Stimulated activated CD4-positive, alpha-beta T cell treated with anti-CD3 and anti-CD28 coated beads, Interleukin-12 subunit alpha, Interleukin-12 subunit beta, amount 100 ng/mL, for 24 hours (primary cell): Measurements from ENCODE around the gene SH2D7.

Experiments used
- DNase-seq, 2 experiments: peaks; one replicate each; pipeline ENCODE4 v3.0.0-alpha.2; 2020; ENCODE audit warnings: low read depth in 2 of 2

SH2D7 gene

DNA sequence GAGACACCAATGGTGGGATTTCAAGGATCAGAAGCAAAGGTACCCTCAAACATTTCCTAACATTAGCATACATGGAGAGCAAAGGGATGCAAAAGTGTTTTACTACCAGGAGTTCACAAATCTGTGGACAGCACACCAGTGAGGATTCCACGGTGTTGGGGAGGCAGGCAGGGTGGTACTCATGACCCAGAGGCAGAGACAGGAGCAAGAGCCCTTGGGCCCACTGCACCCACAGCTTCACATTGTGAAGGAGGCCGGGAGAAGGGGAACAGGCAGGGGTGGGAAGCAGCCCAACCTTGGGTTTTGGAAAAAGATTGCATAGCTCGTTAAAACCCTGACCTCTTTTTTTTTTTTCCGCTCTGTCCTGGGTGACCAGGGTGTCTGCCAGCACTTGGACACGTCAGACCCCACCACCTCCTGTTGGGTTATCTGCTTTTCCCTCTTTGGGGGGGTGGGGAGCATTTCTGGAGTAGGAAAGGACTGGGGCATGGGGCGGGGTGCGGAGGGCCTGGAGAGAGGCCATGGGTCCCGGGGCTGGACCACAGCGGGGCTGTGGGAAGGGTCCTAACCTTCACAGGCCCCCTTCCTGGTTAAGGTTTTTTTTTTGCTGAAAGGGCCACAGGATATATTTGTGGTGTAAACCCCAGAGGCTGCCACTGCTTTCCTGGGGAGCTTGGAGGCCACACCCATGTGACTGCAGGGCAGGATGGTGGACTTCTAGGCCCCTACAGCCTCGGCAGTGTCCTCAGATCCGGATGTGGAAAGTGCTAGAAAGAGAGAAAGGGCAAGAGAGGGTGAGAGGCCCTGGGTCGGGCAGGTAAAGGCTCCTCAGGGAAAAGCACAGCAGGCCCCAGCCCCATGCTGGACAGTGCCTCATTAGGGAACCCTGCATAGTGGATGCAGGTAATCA is 12.5 kb downstream of the SH2D7 start:
- DNase-seq: no peak

DNA sequence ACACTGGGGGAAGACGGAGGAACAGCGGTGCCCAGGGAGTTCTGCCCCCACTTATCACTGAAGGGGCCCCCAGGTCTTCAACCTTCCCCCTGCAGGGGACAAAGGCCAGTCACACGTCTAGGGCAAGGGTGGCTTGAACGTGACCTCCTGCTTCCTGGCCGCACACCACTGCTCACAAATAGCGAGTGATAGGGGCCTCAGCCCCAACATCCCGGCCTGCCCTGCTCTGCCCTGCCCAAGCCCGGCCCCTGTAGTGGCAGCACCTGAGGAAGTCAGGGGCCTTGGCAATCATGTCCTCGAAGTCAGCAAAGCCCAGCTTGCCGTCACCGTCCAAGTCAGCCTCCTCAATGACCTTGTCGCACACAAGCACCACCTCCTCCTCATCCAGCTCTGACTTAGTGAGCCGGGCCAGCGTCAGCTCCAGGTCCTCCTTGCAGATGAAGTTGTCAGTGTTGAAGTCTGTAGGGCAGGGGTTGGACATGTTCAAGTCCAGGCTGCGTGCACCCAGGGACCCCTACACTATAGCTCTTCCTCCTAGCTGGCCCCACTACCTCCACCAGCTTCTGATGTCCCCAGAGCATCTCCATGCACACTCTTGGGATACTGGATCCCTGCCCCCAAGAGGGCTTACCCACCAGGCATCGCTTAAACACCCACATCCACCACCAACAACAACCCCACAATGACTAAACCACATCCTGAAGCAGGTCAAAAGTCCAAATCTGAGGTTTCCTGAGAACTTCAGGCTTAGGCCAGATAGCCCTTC is 13.3 kb downstream of the SH2D7 start:
- no peak for DNase-seq

- DNase-seq: no peak
These were observed 15.1 kb downstream of the SH2D7 start for GRCh38 chr15:78107471-78107870.

DNA sequence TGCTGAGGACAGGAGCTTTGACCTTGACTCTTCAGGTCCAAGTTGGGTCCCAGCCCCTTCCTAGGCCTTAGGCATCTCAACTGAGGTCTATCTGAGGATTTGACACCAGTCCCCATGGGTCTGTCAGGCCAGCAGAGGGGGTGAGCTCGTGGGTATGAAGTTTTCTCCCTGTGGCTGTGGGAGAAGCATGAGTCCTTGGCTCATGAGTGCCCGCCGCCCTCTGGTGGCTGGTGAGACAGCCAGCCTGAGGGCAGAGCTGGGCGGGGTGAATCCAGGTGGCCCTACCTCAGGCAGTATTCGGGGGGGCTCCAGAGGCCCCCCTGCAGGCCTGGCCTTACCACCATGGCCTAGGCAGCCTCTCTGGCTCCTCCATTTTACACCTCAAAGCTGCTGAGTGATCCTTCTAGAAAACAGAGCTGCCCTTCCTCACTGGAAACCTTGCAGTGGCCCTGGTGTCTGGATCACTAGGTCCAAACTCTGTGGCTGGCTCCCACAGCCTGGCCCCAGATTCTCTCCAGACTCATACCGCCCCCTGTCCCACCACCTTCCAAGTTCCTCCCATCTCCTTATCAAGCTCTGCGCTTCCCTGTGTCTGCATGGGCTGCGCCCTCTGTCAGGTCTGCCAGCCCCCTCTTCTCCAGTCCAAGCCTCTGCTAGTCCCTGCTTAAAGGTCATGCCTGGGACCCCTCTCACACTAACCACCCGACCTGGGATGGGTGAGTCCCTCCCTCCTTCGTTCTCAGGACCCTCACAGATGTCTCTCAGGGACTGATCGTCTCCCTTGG is 16.1 kb downstream of the SH2D7 start:
- DNase-seq: peak; percentile 64 to 76

DNA sequence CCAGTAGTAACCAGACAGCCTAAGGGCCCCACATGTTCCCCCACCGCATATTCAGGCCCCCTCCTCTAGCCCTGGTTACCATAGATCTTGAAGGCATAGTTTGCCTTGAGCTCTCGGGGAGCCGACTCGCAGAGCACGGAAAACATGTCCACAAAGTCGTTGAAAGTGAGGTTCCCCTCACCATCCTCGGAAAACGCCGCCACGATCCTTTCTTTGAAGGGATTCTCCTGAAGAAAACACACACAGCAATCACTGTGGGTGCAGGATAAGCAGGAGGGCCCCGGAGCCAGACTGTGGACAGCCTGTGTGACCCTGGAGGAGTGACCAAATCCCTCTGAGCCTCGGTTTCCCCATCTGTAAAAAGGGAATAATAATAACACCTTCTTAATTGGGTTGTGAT is 16.8 kb downstream of the SH2D7 start:
- DNase-seq: no peak

- no peak for DNase-seq
These were observed 17.7 kb downstream of the SH2D7 start for GRCh38 chr15:78110096-78110495.

- DNase-seq: no peak
These were observed 18.6 kb downstream of the SH2D7 start for GRCh38 chr15:78110916-78111475.

GRCh38 chr15:78111788-78112187 is 19.4 kb downstream of the SH2D7 start:
- DNase-seq: no peak

- no peak for DNase-seq
These were observed 20.2 kb downstream of the SH2D7 start for GRCh38 chr15:78112551-78112950.

- no peak for DNase-seq
These were observed 28.2 kb downstream of the SH2D7 start for GRCh38 chr15:78120523-78120922.

GRCh38 chr15:78125267-78125666 is 32.9 kb downstream of the SH2D7 start:
- DNase-seq: no peak

DNA sequence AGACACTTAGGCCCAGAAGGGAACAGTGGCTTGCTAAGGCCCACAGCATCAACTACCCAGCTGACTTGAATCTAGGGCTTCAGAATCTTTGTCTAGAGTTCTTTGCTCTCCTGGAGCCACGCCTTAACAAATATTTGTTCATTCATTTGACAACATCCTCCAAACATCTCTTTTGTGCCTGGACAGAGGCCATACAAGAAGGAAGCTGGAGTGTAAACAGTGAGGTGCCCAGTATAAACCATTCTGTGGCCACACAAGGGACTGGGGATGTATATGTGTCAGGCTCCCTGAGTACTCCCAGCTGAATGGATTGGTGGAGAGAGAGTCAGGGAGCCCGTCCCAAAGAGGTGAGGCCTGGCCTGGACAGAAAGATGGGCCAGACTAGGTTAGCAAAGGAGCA is 35.5 kb downstream of the SH2D7 start:
- DNase-seq: no peak

DNA sequence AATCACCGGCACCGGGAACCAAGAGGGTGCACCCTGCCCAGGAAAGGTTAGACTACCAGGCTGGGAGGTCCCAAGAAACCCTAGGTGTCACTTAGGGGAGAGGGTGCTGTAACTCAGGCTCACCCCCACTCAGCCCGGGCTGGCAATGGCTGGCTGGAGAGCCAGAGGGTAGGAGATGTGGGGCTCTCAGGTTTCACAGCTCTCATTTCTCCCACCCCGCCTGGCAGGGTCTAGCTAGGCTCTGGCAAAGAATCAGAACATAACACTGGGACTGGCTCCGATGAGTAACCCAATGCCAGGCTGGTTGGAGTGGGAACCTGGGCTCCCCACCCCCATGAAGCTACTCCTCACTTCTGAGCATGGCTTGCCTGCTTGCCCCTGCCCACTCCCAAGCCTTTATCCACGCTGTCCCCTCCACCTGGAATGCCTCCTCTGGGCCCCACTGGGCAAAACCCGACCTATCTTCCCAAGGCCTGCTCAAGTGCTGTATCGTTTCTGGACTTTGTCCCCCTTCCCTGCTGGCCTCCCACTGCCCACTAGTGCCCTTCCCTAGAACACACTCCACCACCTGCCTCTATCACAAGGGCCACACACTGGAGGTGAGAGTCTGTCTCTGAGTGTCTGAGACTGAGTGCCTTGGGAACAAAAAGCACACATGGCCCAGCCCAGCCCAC is 36.9 kb downstream of the SH2D7 start:
- DNase-seq: no peak

DNA sequence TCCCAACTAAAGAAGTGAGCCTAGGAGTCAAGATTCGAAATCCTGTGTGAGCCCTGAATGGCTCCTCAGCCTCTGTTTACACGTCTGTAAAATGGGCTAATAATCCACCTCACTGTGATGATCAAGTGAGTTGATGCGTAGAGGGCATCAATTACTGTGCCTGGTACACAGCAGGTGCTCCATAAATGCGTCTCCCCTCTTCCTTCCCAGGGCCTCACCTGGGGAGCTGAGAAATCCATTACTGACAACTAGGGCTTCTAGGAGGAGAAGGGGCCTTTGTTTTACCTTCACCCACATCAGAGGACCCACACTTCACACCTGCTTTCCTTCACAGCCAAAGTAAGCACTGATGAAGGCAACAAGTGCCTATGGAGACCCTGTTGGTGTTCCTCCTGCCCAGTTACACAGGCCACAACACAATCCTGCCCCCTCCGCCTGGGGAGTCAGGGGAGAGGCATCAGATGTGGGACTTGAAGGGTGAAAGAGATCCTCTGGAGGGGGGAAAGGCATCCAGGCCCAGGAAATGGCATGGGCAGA is 37.5 kb downstream of the SH2D7 start:
- no peak for DNase-seq

DNA sequence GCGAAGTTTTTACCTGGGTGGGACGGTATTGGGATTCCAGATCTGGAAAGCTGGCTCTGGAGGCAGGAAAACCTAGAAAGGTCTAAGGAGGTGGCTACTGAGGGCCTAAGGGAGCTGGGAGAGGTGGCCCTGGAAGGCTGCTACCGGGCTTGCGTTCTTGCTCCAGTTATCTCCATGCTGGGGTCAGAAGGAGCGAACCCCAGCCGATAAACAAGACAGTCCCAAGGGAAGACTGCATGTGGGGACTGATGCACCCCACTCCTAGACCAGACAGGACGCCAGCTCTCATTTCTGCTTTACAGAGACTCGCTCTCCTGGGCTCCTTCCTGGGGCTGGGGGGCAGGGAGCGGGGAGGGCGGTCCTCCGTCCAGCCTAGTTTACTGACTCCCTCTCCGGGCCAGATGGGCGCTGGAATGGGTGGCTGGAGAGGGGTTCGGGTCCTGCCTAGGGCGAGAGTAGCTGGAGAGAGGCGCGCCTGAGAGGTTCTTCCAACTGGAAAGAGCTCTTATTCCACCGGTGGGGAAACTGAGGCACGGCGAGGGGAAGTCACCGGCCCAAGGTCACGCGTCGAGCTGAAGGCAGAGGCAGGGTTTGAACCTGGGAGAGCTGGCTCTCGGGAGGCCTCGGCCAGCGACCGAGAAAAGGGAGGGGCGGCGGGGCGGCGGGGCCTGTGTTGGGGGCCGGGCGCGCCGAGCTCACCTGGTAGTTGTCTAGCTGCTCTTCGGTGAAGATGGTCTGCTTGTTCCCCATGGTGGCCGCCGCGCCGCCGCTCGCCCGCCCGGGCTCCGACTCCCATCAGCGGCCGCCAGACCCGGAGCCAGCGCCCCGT is 38.3 kb downstream of the SH2D7 start:
- peak in 1 of 2 experiments; percentile 23 for DNase-seq

GRCh38 chr15:78131295-78132061 is 39.1 kb downstream of the SH2D7 start, which contains the start of gene CIB2:
Gene CIB2, minus strand, starts transcription at chr15:78131445. Its CDS starts 230 bp downstream, at chr15:78131215.
- peak; percentile 58 to 69 for DNase-seq

GRCh38 chr15:78133801-78134200 is 41.4 kb downstream of the SH2D7 start:
- DNase-seq: no peak

DNA sequence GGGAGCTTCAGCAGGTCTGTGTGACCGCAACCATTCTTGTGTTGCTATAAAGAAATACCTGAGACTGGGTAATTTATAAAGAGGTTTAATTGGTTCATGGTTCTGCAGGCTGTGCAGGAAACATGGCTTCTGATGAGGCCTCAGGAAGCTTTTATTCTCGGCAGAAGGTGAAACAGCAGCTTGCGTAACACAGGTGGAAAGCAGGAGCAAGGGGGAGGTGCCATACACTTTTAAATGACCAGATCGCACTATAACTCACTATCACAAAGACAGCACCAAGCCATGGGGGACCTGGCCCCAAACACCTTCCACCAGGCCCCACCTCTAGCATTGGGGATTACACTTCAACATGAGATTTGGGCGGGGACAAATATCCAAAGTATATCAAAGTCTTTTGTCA is 47.2 kb downstream of the SH2D7 start:
- DNase-seq: no peak

- DNase-seq: no peak
These were observed 47.9 kb downstream of the SH2D7 start for GRCh38 chr15:78140292-78140691.
